KMS-11 (cell line): ENCODE measurements around the gene TPGS2.
"Not testable (repeated sequence)": the region's sequence is repeated elsewhere in the genome, so short reads cannot be mapped to it uniquely, and the experiment has no call there.

Experiments
- H2AFZ ChIP-seq: fragments of 200-600 bp; sonication (generic); 2 replicates; pipeline ENCODE4 v1.6.1; 2016; ENCODE audit warnings: antibody characterized with exemption, mixed run types, low read depth
- H3K27ac ChIP-seq: fragments of 200-600 bp; sonication (generic); 2 replicates; pipeline ENCODE4 v1.6.1; 2016; ENCODE audit warnings: mild to moderate bottlenecking, mixed run types
- H3K27me3 ChIP-seq: fragments of 200-600 bp; sonication (generic); 2 replicates; pipeline ENCODE4 v1.6.1; 2017; ENCODE audit warnings: mild to moderate bottlenecking, low read depth, mixed run types, moderate library complexity; ENCODE audit not compliant: insufficient read depth
- H3K36me3 ChIP-seq: fragments of 200-600 bp; sonication (generic); 2 replicates; pipeline ENCODE4 v1.6.1; 2017; ENCODE audit warnings: mild to moderate bottlenecking, mixed run types; ENCODE audit not compliant: insufficient read depth
- H3K4me1 ChIP-seq: fragments of 200-600 bp; sonication (generic); 2 replicates; pipeline ENCODE4 v1.6.1; 2016; ENCODE audit warnings: mild to moderate bottlenecking, low read depth, mixed run types; ENCODE audit not compliant: poor library complexity, severe bottlenecking
- H3K4me2 ChIP-seq: fragments of 200-600 bp; sonication (generic); 2 replicates; pipeline ENCODE4 v1.7.0; 2016; ENCODE audit warnings: mild to moderate bottlenecking, mixed run types
- H3K4me3 ChIP-seq: fragments of 200-600 bp; sonication (generic); IDR thresholded peaks from 2 replicates; pipeline ENCODE4 v1.6.1; 2017; ENCODE audit warnings: low read depth, low read length, mixed read lengths; ENCODE audit not compliant: insufficient read depth
- H3K79me2 ChIP-seq: fragments of 200-600 bp; sonication (generic); 2 replicates; pipeline ENCODE4 v1.6.1; 2016; ENCODE audit warnings: low read depth, mixed run types; ENCODE audit not compliant: insufficient read depth
- H3K9ac ChIP-seq: fragments of 200-600 bp; sonication (generic); 2 replicates; pipeline ENCODE4 v1.6.1; 2016; ENCODE audit warnings: mild to moderate bottlenecking, mixed run types
- H4K20me1 ChIP-seq: fragments of 200-600 bp; sonication (generic); 2 replicates; pipeline ENCODE4 v1.6.1; 2016; ENCODE audit warnings: mild to moderate bottlenecking, mixed run types; ENCODE audit not compliant: insufficient read depth
- TF ChIP-seq, protein P1 (sequence below): fragments of 200-600 bp; sonication (generic); conservative IDR thresholded peaks from 2 replicates; pipeline ENCODE4 v1.6.1; 2017; ENCODE audit warnings: low read depth, mild to moderate bottlenecking, antibody characterized with exemption, low read length, moderate library complexity, mixed read lengths

TPGS2 gene

DNA sequence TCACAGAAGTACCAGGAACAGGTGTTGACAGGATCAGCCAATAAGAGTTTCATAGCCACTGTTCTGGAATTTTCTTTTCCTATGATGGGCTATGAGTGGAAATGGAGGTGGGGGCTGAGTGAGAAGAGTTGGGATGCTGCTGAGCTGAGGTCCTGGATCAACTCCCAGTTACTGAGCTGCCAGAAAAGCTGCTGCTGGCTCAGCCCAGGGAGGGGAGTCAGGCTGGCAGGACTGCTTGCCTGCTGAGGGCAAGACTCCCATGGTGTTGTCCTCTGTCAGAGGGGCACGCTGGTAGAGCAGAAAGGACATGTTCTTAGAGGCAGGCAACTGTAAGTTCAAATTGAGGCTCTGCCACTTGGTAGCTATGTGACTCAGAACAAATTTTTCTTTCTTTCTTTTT, 11.8 kb downstream of the TPGS2 start:
- Histone ChIP-seq H3K4me2 (no peak overlapping the region), H3K9ac (no peak overlapping the region), H3K4me3 (no peak overlapping the region), H3K4me1 (no peaks in the 10 kb centered on the region), H3K79me2 (no peaks in the 10 kb centered on the region), H3K27me3 (no peaks in the 10 kb centered on the region), H3K36me3 (no peaks in the 10 kb centered on the region; the same call in 1 of the 2 replicates), H3K27ac (no peak overlapping the region), H2AFZ (no peak overlapping the region), H4K20me1 (no peaks in the 10 kb centered on the region)
- TF ChIP-seq, protein P1, sequence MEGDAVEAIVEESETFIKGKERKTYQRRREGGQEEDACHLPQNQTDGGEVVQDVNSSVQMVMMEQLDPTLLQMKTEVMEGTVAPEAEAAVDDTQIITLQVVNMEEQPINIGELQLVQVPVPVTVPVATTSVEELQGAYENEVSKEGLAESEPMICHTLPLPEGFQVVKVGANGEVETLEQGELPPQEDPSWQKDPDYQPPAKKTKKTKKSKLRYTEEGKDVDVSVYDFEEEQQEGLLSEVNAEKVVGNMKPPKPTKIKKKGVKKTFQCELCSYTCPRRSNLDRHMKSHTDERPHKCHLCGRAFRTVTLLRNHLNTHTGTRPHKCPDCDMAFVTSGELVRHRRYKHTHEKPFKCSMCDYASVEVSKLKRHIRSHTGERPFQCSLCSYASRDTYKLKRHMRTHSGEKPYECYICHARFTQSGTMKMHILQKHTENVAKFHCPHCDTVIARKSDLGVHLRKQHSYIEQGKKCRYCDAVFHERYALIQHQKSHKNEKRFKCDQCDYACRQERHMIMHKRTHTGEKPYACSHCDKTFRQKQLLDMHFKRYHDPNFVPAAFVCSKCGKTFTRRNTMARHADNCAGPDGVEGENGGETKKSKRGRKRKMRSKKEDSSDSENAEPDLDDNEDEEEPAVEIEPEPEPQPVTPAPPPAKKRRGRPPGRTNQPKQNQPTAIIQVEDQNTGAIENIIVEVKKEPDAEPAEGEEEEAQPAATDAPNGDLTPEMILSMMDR, result no peak

DNA sequence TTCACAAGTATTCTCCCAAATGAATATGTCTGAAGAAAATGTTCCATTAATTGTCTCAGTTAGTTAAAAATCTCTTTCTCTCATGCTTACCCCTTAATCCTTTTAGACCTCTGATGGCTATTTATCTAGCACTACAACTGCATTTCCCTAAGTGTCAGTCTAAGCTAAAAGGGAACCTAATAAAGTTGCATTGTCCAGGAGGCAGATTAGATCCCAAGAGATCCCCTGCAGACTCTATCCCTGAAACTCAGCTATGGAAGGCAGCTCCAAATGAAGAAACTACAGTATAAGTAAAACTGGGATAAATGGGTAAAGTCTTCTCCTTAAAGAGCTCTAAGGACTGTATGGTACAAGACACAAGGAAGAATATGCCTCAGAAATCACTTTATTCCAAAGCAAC, 12.7 kb downstream of the TPGS2 start:
- H3K27ac ChIP-seq, H2AFZ ChIP-seq, H3K4me2 ChIP-seq, H3K4me3 ChIP-seq, H3K9ac ChIP-seq, H3K36me3 ChIP-seq, H3K4me1 ChIP-seq, H3K27me3 ChIP-seq, H4K20me1 ChIP-seq, H3K79me2 ChIP-seq: not testable (repeated sequence)

DNA sequence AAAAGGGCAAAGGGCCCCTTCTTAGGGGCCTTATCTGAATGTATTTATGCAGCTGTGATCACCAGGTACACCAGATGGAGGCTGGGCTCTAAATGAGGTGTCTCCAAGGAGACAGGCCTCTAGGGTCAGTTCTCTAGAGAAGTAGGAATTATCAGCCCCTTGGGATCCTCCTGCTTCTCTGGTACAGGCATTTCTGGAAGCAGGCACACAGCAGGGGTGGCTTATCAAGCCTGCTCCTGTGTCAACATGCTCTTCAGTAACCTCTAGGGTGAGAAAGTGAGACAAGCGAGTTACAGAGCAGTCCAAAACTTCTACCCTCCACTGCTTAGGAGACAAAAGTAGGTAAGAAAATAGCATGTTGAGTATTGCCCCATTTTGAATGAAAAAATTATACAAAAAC, 13.8 kb downstream of the TPGS2 start:
- Histone ChIP-seq H3K27ac (no peak overlapping the region), H3K9ac (no peak overlapping the region), H3K36me3 (no peaks in the 10 kb centered on the region; the same call in 1 of the 2 replicates), H3K4me3 (no peak overlapping the region), H2AFZ (no peak overlapping the region), H3K4me1 (no peaks in the 10 kb centered on the region), H3K4me2 (no peak overlapping the region), H3K79me2 (no peaks in the 10 kb centered on the region), H3K27me3 (no peaks in the 10 kb centered on the region), H4K20me1 (no peaks in the 10 kb centered on the region)
- TF ChIP-seq, protein P1, result no peak

- no peak overlapping the region for H3K4me3 ChIP-seq
- H3K27me3 ChIP-seq, result no peaks in the 10 kb centered on the region
- H3K79me2 ChIP-seq, result no peaks in the 10 kb centered on the region
- H3K36me3 ChIP-seq, result no peaks in the 10 kb centered on the region; the same call in 1 of the 2 replicates
- H4K20me1 ChIP-seq, result peaks cover 6% of the 10 kb centered on the region; the same call in 1 of the 2 replicates
- no peak overlapping the region for H2AFZ ChIP-seq
- H3K4me2 ChIP-seq, result no peak overlapping the region
- H3K9ac ChIP-seq, result no peak overlapping the region
- H3K4me1 ChIP-seq, result peaks cover 4% of the 10 kb centered on the region
- TF ChIP-seq, protein P1, result no peak
- no peak overlapping the region for H3K27ac ChIP-seq
Measured at GRCh38 chr18:36813824-36814223, 15.0 kb downstream of the TPGS2 start.

DNA sequence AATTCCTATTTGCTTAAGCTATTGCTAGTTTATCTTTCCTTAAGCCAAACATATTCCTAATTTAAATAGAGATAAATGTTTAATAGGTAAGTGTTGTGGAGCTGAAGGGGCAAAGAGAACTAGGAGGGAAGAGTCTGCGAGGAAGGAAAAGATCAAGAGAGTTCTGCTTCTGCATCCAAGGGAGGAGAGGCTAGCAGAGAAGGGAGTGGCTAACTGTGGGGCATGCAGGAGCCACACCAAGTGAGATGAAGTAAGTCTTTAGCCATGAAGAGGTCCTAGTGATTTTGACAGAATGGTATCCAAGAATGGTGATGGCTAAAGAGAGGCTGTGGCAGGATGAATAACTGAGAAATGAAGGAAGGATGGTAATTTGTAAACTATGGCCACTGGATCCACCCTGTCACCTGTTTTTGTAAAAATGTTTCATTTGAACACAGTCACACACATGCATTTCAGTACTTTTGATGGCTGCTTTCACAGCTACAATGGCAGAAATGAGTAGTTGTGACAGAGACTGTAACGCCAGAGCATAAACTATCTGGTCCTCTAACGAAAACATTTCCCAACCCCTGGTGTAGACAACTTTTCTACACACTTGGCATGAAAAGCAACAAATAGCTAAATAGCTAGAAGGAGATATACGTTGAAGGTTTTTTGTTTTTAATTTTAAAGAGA, 15.6 kb downstream of the TPGS2 start:
- no peak overlapping the region for H2AFZ ChIP-seq
- peaks cover 6% of the 10 kb centered on the region; the same call in 1 of the 2 replicates for H4K20me1 ChIP-seq
- no peak overlapping the region for H3K9ac ChIP-seq
- no peak overlapping the region for H3K4me3 ChIP-seq
- H3K36me3 ChIP-seq, result no peaks in the 10 kb centered on the region; the same call in 1 of the 2 replicates
- TF ChIP-seq, protein P1, result no peak
- no peaks in the 10 kb centered on the region for H3K27me3 ChIP-seq
- H3K27ac ChIP-seq, result no peak overlapping the region
- H3K4me1 ChIP-seq, result peaks cover 4% of the 10 kb centered on the region
- no peaks in the 10 kb centered on the region for H3K79me2 ChIP-seq
- H3K4me2 ChIP-seq, result no peak overlapping the region
